ENCODE results near the gene HEPN1.

HEPN1 gene

GRCh38 chr11:124884340-124884739 is 34.7 kb upstream of the HEPN1 start:
- no peak for TF ChIP-seq CTCF (IDR thresholded peaks at IDR 0.05; ENCODE audit: borderline replicate concordance, control extremely low read depth, extremely low read depth, insufficient read depth, missing control alignments)
- in situ Hi-C loops (cut with MboI; ENCODE audit: low sequenced_read_pairs, unreplicated experiment), result no loop called here
- DNase-seq (ENCODE audit: low spot score), result no peak

- no peak for DNase-seq (ENCODE audit: low spot score)
- TF ChIP-seq CTCF (IDR thresholded peaks at IDR 0.05; ENCODE audit: borderline replicate concordance, control extremely low read depth, extremely low read depth, insufficient read depth, missing control alignments), result no peak
- in situ Hi-C loops (cut with MboI; ENCODE audit: low sequenced_read_pairs, unreplicated experiment), result no loop called here
Observed at GRCh38 chr11:124884869-124885479, 34.1 kb upstream of the HEPN1 start.

- no peak for DNase-seq (ENCODE audit: low spot score)
- TF ChIP-seq CTCF (IDR thresholded peaks at IDR 0.05; ENCODE audit: borderline replicate concordance, control extremely low read depth, extremely low read depth, insufficient read depth, missing control alignments), result no peak
- in situ Hi-C loops (cut with MboI; ENCODE audit: low sequenced_read_pairs, unreplicated experiment), result no loop called here
Observed at GRCh38 chr11:124886476-124886875, 32.6 kb upstream of the HEPN1 start.

GRCh38 chr11:124886978-124887666 is 31.9 kb upstream of the HEPN1 start:
- TF ChIP-seq CTCF (IDR thresholded peaks at IDR 0.05; ENCODE audit: borderline replicate concordance, control extremely low read depth, extremely low read depth, insufficient read depth, missing control alignments), result no peak
- in situ Hi-C loops (cut with MboI; ENCODE audit: low sequenced_read_pairs, unreplicated experiment), result no loop called here
- no peak for DNase-seq (ENCODE audit: low spot score)

GRCh38 chr11:124887667-124888013 is 31.4 kb upstream of the HEPN1 start:
- in situ Hi-C loops (cut with MboI; ENCODE audit: low sequenced_read_pairs, unreplicated experiment), result no loop called here
- DNase-seq (ENCODE audit: low spot score), result no peak
- TF ChIP-seq CTCF (IDR thresholded peaks at IDR 0.05; ENCODE audit: borderline replicate concordance, control extremely low read depth, extremely low read depth, insufficient read depth, missing control alignments), result no peak

GRCh38 chr11:124889191-124890091 is 29.6 kb upstream of the HEPN1 start:
- TF ChIP-seq CTCF (IDR thresholded peaks at IDR 0.05; ENCODE audit: borderline replicate concordance, control extremely low read depth, extremely low read depth, insufficient read depth, missing control alignments), result no peak
- DNase-seq (ENCODE audit: low spot score), result no peak
- in situ Hi-C loops (cut with MboI; ENCODE audit: low sequenced_read_pairs, unreplicated experiment), result no loop called here
